ENCODE results near the gene MAPKAP1.

Gene MAPKAP1

GRCh38 chr9:125484350-125485282, 222.4 kb downstream of the MAPKAP1 start:
- peak; percentile 69 for DNase-seq (ENCODE audit: low read depth)

DNA sequence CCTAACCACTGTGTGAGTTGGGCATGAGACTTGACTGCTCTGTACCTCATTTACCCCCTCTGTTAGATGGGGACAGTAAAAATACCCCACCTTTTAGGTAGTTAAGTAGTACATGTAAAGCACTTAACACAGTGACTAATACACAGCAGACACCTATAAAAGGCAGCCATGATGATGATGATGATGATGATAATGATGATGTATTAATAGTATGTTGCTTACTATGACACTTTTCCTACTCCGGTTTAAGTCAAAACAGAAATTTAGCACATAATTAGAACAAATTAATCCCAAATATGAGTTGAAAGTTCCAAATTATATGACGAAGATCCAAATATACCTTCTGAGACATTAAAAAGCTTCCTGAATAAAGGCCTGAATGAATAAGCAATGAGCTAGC, 223.3 kb downstream of the MAPKAP1 start:
- DNase-seq (ENCODE audit: low read depth): no peak

DNA sequence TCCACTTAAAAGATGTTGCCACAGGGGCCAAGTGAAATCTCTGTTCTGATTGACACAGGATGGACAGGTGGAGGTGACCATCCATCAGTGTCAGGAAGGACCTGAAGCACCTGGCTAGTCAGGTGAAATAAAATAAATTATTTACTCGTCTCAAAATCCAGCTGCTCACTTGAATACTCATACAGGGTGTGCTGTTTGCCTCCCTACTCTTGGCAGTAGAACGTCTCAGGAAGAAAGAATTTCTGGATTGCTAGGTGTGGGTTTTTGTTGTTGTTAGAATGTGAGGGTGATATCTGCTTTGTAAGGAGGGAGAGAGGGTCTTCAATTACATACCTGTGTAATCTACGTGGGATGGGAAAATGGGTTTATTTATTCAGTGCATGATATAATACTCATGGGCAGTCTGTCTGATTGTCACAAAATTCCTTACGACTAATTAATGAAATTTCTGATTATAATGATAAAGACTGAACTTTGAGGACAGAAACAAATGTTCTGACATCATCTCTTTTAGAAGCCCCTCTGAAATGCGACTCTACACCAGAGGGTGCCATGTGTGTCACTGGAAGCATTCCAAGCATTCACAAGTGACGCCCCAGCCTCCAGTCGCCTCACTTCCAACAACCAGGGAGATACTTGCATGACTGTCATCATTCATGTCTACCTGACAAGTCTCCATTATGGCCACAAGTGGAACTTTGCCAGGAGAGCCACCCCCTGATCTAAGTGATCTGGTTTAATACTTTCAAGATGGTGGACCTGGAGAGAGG, 227.0 kb downstream of the MAPKAP1 start:
- DNase-seq (ENCODE audit: low read depth): no peak

- DNase-seq (ENCODE audit: low read depth): no peak
Observed at GRCh38 chr9:125477089-125477544, 229.9 kb downstream of the MAPKAP1 start.

GRCh38 chr9:125476645-125477044, 230.4 kb downstream of the MAPKAP1 start:
- DNase-seq (ENCODE audit: low read depth): no peak

- no peak for DNase-seq (ENCODE audit: low read depth)
Observed at GRCh38 chr9:125475385-125475784, 231.6 kb downstream of the MAPKAP1 start.

GRCh38 chr9:125472926-125473701, 233.9 kb downstream of the MAPKAP1 start:
- DNase-seq (ENCODE audit: low read depth): peak; percentile 7

GRCh38 chr9:125472562-125472925, 234.5 kb downstream of the MAPKAP1 start:
- DNase-seq (ENCODE audit: low read depth): peak; percentile 27

DNA sequence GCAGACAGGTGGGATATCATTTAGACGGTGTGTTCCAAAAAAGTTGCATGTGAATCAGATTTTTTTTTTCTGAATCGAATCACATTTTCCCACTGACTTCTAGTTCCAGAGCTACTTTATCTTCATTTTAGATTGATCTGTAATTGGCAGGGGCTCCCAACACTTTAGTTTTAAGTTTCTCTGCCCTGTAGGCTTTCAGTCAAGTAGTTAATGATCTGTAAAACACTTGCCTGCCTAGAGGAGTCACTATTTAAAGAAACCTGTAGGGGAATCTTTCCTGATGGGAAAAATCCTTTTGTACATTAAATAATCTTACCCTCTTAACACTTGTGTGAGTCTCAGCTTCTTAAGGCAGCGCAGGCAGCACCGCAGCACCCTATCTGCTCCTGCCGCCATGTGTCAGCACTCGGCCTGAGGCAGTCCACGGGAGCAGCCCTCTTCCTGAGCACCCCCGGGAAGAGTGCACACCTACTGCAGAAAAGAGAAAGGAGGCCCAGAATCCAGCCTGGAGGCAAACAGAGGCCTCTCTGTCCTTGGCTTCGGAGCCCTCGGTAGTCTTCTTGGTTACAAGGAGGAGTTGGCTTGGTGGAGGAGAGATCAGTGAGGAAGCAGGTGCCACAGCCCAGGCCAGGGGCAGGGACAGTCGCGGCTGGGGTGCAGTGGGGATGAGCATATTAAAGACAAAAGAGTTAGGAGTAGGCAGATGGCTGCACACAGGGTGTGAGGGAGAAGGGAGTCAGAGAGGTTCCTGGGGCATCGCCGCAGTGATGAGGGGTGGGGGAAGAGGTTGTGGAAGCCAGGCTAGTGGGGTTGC, 236.0 kb downstream of the MAPKAP1 start:
- DNase-seq (ENCODE audit: low read depth): no peak

- DNase-seq (ENCODE audit: low read depth): no peak
Observed at GRCh38 chr9:125470189-125470588, 236.8 kb downstream of the MAPKAP1 start.

- DNase-seq (ENCODE audit: low read depth): no peak
Observed at GRCh38 chr9:125468646-125469045, 238.4 kb downstream of the MAPKAP1 start.

DNA sequence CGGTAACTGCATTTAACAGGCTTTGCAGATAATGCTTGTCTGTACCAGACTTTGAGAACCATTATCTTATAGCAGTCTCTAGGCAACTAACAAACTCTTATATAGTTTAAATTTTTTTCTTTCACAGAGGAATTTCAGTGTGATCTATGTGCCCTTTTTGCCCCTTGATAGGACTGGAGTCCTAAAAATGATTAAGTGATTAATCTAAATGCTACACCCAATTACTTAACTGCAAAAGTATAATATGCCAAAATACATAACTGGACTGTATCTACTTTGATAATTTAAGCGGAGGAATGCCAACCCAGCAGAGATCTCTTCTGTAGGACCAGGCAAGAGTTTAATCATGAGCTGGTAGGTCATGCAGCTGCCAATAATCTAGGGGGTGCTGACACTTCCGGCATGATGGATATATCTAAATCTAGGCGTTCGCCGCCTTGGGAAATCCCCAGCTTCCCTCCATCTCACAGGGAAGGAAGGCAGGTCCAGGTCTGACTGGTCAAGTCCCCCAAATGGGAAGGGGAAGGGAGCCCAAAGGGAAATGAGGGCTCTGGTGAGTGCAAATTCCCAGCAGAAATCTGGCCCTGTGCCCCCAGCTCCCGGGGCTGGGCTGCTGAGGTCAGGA, 239.8 kb downstream of the MAPKAP1 start:
- DNase-seq (ENCODE audit: low read depth): no peak

DNA sequence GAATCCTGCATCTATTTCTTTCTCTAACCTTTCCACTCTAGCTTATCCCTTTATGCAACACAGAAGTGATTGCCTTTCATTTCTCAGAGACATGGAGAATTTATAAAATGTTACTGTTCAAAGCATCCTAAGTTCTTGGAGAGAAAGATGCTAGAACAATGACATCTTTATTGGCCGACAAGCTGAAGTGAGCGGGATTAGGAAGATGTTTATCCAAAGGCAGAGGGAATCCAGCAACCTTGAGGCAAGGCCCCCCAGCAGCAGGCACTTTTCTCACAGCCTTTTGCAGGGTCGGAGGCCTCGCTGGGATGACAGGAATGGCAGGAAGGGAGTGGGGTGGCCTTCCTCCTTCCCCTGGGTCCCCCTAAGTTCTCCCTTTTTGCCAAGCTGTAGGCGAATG, 240.6 kb downstream of the MAPKAP1 start:
- DNase-seq (ENCODE audit: low read depth): no peak

- DNase-seq (ENCODE audit: low read depth): no peak
Observed at GRCh38 chr9:125464591-125465385, 242.2 kb downstream of the MAPKAP1 start.

- DNase-seq (ENCODE audit: low read depth): no peak
Observed at GRCh38 chr9:125463926-125464325, 243.1 kb downstream of the MAPKAP1 start.

DNA sequence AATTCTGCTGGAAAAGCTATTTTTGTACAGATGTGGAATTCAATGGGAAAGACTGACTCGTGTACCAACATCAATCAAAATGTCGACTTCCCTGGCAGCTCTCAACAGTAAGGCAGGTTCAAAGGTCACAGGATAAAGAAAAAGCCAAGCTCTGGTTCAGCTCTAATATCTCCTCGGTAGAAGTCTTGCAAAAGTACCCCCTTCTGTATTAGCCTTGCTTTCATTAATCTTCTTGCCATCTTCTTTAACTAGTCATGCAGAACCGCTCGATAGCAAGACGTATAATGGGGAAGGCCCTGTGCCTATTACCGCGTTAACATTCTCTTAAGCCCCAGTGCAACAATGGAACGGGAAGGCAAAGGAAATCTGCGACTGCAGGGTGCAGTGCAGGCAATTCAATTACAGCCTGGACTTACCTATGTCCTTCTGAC, 244.1 kb downstream of the MAPKAP1 start:
- DNase-seq (ENCODE audit: low read depth): no peak

DNA sequence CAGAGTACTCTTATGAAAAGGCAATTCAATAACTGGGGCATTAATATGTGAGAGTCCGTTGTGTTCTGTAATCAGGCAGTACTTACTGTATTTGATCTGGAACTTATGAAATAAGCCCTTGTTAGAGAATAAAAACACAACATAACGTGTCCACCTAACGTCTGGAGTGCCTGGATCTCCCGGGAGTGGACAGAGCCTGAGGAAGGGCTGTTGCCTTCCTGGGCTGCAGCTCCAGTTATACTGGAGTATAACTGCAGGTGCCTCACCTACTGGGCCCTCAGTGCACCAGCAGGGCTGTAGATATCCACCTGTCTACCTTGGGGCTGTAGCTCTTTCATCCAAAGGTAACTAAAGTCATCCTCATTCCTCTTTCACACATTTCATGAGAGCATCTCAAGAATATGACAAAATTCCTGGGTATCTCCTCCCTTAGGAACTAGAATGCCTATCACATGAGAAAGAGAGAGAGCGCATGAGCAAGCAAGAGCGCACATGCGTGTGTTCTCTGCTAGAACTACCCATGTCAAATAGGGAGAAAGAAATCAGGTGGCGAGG, 245.3 kb downstream of the MAPKAP1 start:
- DNase-seq (ENCODE audit: low read depth): no peak

GRCh38 chr9:125460883-125461635, 245.9 kb downstream of the MAPKAP1 start:
- peak; percentile 85 for DNase-seq (ENCODE audit: low read depth)

GRCh38 chr9:125460346-125460745, 246.7 kb downstream of the MAPKAP1 start:
- DNase-seq (ENCODE audit: low read depth): peak; percentile 8
